ENCODE data around the gene OR4F6. TPM values are rescaled to one million over a fixed set of nuclear protein-coding genes. Genes with fewer than 3 reads are reported as not detected.

Gene OR4F6
- total RNA-seq, 1 experiment from 2014 or later: not detected

GRCh38 chr15:101795455-101795854, 7.9 kb upstream of the OR4F6 start (continued):
- no peak for TF ChIP-seq ZNF281 (CRISPR knock-in tag; IDR thresholded peaks at IDR 0.05)
- no peak for TF ChIP-seq ZNF396 (CRISPR knock-in tag; IDR thresholded peaks at IDR 0.05; ENCODE audit: borderline replicate concordance)

- ChIA-PET CTCF (no interaction called here), POLR2A (no interaction called here)
- Mint-ChIP-seq H3K27me3 (ENCODE audit: low read depth) (no peaks in the 10 kb centered on the region; the same call in 1 of the 2 replicates), H3K4me3 (no peak overlapping the region), H3K4me1 (no peaks in the 10 kb centered on the region), H3K9me3 (no peaks in the 10 kb centered on the region), H3K36me3 (no peaks in the 10 kb centered on the region), H3K27ac (no peak overlapping the region)
- no peak for DNase-seq (ENCODE audit: low spot score)
- no peak for ATAC-seq
- no peak for TF ChIP-seq FOXK1 (CRISPR knock-in tag; IDR thresholded peaks at IDR 0.05)
- no peak for TF ChIP-seq E2F4 (CRISPR knock-in tag; IDR thresholded peaks at IDR 0.05; ENCODE audit: borderline replicate concordance, low read depth)
- no peak for TF ChIP-seq PRRX2 (CRISPR knock-in tag; IDR thresholded peaks at IDR 0.05)
- no peak for TF ChIP-seq NFYB (CRISPR knock-in tag; conservative IDR thresholded peaks at IDR 0.05; ENCODE audit: low read depth)
- no peak for TF ChIP-seq SMAD4 (CRISPR knock-in tag; IDR thresholded peaks at IDR 0.05)
- TF ChIP-seq GABPB1 (CRISPR knock-in tag; IDR thresholded peaks at IDR 0.05): no peak
- TF ChIP-seq ZNF423 (CRISPR knock-in tag; IDR thresholded peaks at IDR 0.05): no peak
- TF ChIP-seq AR (CRISPR knock-in tag; IDR thresholded peaks at IDR 0.05): no peak
- no peak for TF ChIP-seq TP53 (CRISPR knock-in tag; IDR thresholded peaks at IDR 0.05)
- no peak for TF ChIP-seq ARID4B (CRISPR knock-in tag; IDR thresholded peaks at IDR 0.05; ENCODE audit: borderline replicate concordance)
- no peak for TF ChIP-seq AFF4 (CRISPR knock-in tag; IDR thresholded peaks at IDR 0.05; ENCODE audit: borderline replicate concordance)
- TF ChIP-seq RELA (CRISPR knock-in tag; IDR thresholded peaks at IDR 0.05; ENCODE audit: borderline replicate concordance): no peak
- no peak for TF ChIP-seq SMAD3 (CRISPR knock-in tag; IDR thresholded peaks at IDR 0.05; ENCODE audit: borderline replicate concordance)
- no peak for TF ChIP-seq ESRRA (CRISPR knock-in tag; IDR thresholded peaks at IDR 0.05; ENCODE audit: borderline replicate concordance)
- no peak for TF ChIP-seq SOX15 (CRISPR knock-in tag; IDR thresholded peaks at IDR 0.05)
- TF ChIP-seq ZNF121 (CRISPR knock-in tag; IDR thresholded peaks at IDR 0.05): no peak
Measured at GRCh38 chr15:101799665-101800064, 3.6 kb upstream of the OR4F6 start.
